Mucosa of rectum (tissue), 2 donors: Measurements from ENCODE around the gene TNS3.

ENCODE experiments used
- H3K27ac ChIP-seq, 2 donors: one replicate each; pipeline ENCODE4 v1.7.0; 2013; ENCODE audit warnings: inconsistent platforms in 2 of 2, low read depth in 2 of 2, low read length in 2 of 2
- H3K27me3 ChIP-seq, 2 donors: one replicate each; pipeline ENCODE4 v1.7.0; 2013; ENCODE audit warnings: low read length in 2 of 2; ENCODE audit not compliant: control insufficient read depth in 2 of 2, insufficient read depth in 2 of 2
- H3K36me3 ChIP-seq, 2 donors: one replicate each; pipeline ENCODE4 v1.7.0; 2013; ENCODE audit warnings: low read length in 2 of 2; ENCODE audit not compliant: control insufficient read depth in 2 of 2, insufficient read depth in 2 of 2
- H3K4me1 ChIP-seq, 2 donors: one replicate each; pipeline ENCODE4 v1.7.0; 2013; ENCODE audit warnings: low read length in 2 of 2, mild to moderate bottlenecking in 1 of 2; ENCODE audit not compliant: control insufficient read depth in 2 of 2, insufficient read depth in 2 of 2
- H3K4me3 ChIP-seq, 2 donors: one replicate each; pipeline ENCODE4 v1.7.0; 2013; ENCODE audit warnings: low read length in 2 of 2
- H3K9ac ChIP-seq, 2 donors: one replicate each; pipeline ENCODE4 v1.7.0; 2013; ENCODE audit warnings: low read length in 2 of 2, low read depth in 1 of 2, mild to moderate bottlenecking in 1 of 2
- H3K9me3 ChIP-seq, 2 donors: one replicate each; pipeline ENCODE4 v1.7.0; 2013; ENCODE audit warnings: low read length in 2 of 2; ENCODE audit not compliant: control insufficient read depth in 2 of 2
- donor health status: healthy.
- donor health status: Normal muscosa, but diverticular disease.

The TNS3 gene

GRCh38 chr7:47380325-47381133, 201.4 kb downstream of the TNS3 start:
- Histone ChIP-seq H3K4me3 (peak overlapping the region; percentile 62 to 73), H3K4me1 (peaks cover 46 to 50% of the 10 kb centered on the region in 2 donors), H3K36me3 (no peaks in the 10 kb centered on the region), H3K9me3 (no peaks in the 10 kb centered on the region), H3K27me3 (no peaks in the 10 kb centered on the region), H3K9ac (peak overlapping the region; percentile 56 to 73), H3K27ac (peak overlapping the region; percentile 74 to 88)

GRCh38 chr7:47379629-47380324, 202.1 kb downstream of the TNS3 start:
- H3K27me3 ChIP-seq: no peaks in the 10 kb centered on the region
- H3K4me3 ChIP-seq: peak overlapping the region; percentile 62 to 73
- H3K9me3 ChIP-seq: no peaks in the 10 kb centered on the region
- H3K27ac ChIP-seq: peak overlapping the region; percentile 74 to 88
- H3K36me3 ChIP-seq: peaks cover 0 to 5% of the 10 kb centered on the region in 2 donors
- H3K4me1 ChIP-seq: peaks cover 46 to 48% of the 10 kb centered on the region in 2 donors
- peak overlapping the region; percentile 56 to 73 for H3K9ac ChIP-seq

GRCh38 chr7:47378728-47379395, 203.0 kb downstream of the TNS3 start:
- peak overlapping the region in 1 of 2 donors; percentile 17 for H3K27ac ChIP-seq

GRCh38 chr7:47377741-47378140, 204.2 kb downstream of the TNS3 start:
- H3K9me3 ChIP-seq: no peaks in the 10 kb centered on the region
- H3K4me3 ChIP-seq: peak overlapping the region in 1 of 2 donors; percentile 5
- peaks cover 55 to 62% of the 10 kb centered on the region in 2 donors for H3K4me1 ChIP-seq
- no peaks in the 10 kb centered on the region for H3K27me3 ChIP-seq
- peak overlapping the region in 1 of 2 donors; percentile 20 for H3K27ac ChIP-seq
- peaks cover 0 to 5% of the 10 kb centered on the region in 2 donors for H3K36me3 ChIP-seq
- H3K9ac ChIP-seq: no peak overlapping the region

More at GRCh38 chr7:47378728-47379395, 203.0 kb downstream of the TNS3 start:
- Histone ChIP-seq H3K27me3 (no peaks in the 10 kb centered on the region), H3K4me1 (peaks cover 46 to 51% of the 10 kb centered on the region in 2 donors), H3K9me3 (no peaks in the 10 kb centered on the region), H3K36me3 (peaks cover 0 to 5% of the 10 kb centered on the region in 2 donors), H3K4me3 (peak overlapping the region in 1 of 2 donors; percentile 35), H3K9ac (no peak overlapping the region)

- H3K9ac ChIP-seq: no peak overlapping the region
- H3K9me3 ChIP-seq: no peaks in the 10 kb centered on the region
- H3K27me3 ChIP-seq: no peaks in the 10 kb centered on the region
- H3K36me3 ChIP-seq: peaks cover 0 to 5% of the 10 kb centered on the region in 2 donors
- no peak overlapping the region for H3K27ac ChIP-seq
- peaks cover 62 to 68% of the 10 kb centered on the region in 2 donors for H3K4me1 ChIP-seq
- H3K4me3 ChIP-seq: no peak overlapping the region
Measured at GRCh38 chr7:47376991-47377616, 204.8 kb downstream of the TNS3 start.

GRCh38 chr7:47375121-47375938, 206.6 kb downstream of the TNS3 start:
- Histone ChIP-seq H3K9ac (no peak overlapping the region), H3K27ac (no peak overlapping the region), H3K9me3 (no peaks in the 10 kb centered on the region), H3K4me3 (no peak overlapping the region), H3K4me1 (peaks cover 64 to 73% of the 10 kb centered on the region in 2 donors), H3K27me3 (no peaks in the 10 kb centered on the region), H3K36me3 (peaks cover 1 to 5% of the 10 kb centered on the region in 2 donors)

GRCh38 chr7:47374538-47374937, 207.4 kb downstream of the TNS3 start:
- Histone ChIP-seq H3K4me1 (peaks cover 60 to 67% of the 10 kb centered on the region in 2 donors), H3K27me3 (no peaks in the 10 kb centered on the region)

GRCh38 chr7:47373871-47374451, 207.9 kb downstream of the TNS3 start:
- no peaks in the 10 kb centered on the region for H3K27me3 ChIP-seq
- no peaks in the 10 kb centered on the region for H3K9me3 ChIP-seq
- peaks cover 8 to 10% of the 10 kb centered on the region in 2 donors for H3K36me3 ChIP-seq
- H3K4me1 ChIP-seq: peaks cover 60 to 66% of the 10 kb centered on the region in 2 donors
- no peak overlapping the region for H3K9ac ChIP-seq
- H3K27ac ChIP-seq: peak overlapping the region in 1 of 2 donors; percentile 80
- no peak overlapping the region for H3K4me3 ChIP-seq

More at GRCh38 chr7:47374538-47374937, 207.4 kb downstream of the TNS3 start:
- H3K9ac ChIP-seq: no peak overlapping the region
- peaks cover 3 to 5% of the 10 kb centered on the region in 2 donors for H3K36me3 ChIP-seq
- H3K4me3 ChIP-seq: no peak overlapping the region
- H3K9me3 ChIP-seq: no peaks in the 10 kb centered on the region
- no peak overlapping the region for H3K27ac ChIP-seq
